CD4-positive, alpha-beta T cell treated with Interleukin-4 for 1 hour (primary cell): ENCODE measurements around the gene REEP1.
"Not testable (repeated sequence)": the region's sequence is repeated elsewhere in the genome, so short reads cannot be mapped to it uniquely, and the experiment has no call there.

Experiments
- DNase-seq, 2 donors: peaks; one replicate each; pipeline ENCODE4 v3.0.0-alpha.2; 2020 to 2022

REEP1 gene

DNA sequence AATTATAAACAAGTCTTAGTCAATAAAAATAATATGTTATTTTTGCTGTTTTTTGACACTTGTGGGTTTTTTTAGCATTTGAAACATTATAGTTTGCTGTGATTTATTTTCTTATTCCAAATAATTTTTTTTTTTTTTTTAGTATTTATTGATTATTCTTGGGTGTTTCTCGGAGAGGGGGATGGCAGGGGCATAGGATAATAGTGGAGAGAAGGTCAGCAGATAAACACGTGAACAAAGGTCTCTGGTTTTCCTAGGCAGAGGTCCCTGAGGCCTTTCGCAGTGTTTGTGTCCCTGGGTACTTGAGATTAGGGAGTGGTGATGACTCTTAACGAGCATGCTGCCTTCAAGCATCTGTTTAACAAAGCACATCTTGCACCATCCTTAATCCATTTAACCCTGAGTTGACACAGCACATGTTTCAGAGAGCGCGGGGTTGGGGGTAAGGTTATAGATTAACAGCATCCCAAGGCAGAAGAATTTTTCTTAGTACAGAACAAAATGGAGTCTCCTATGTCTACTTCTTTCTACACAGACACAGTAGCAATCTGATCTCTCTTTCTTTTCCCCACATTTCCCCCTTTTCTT, 8.5 kb upstream of the REEP1 start:
- not testable (repeated sequence) for DNase-seq

DNA sequence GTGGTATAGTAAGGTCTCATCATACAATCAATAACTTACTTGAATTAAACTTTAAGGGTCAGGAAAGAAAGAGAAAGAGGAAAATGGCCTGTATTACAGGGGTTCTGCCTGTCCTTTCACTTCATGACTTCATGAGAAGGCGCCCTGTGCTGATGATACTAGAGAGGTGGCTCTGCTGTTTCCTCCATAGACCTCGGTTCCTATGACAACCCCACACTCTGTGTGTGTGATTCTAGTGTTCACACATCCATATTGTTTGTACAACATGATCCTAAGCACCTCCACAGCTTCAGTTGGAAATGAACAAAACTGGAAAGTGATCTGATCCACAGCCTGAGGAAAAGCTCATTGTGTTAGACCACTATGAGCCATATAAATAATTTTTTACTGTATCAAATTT, 7.0 kb upstream of the REEP1 start:
- DNase-seq: no peak

DNA sequence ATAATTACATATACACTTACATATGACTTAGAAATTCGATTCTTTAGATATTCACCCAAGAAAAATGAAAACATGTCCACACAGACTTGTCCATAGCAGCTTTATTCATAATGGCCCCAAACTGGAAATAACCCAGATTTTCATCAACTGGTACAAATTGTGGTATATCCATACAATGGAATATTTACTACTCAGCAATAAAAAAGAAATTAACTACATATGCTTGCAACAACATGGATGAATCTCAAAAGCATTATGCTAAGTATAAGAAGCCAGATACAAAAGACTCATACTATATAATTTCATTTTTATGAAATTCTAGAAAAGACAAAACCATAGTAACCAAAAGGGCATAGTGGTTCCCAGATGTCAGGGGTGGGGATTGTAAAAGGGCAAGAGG, 5.1 kb upstream of the REEP1 start:
- DNase-seq: no peak

DNA sequence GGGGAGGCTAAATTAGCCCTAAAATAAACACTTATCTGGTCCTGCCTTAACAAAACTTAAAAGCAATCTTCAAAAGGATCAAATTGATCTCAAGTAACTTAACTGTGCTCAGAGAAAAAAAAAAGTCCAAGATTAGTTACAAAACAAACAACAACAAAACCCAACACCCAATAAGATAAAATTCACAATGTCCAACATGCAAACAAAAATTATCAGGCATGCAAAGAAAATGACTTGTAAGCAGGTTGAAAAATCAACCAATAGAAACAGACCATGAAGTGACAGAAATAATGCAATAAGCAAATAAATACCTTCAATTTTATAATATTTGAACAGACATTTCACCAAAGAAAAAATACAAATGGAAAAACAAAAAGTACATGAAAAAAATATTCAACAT, 4.0 kb upstream of the REEP1 start:
- no peak for DNase-seq

DNA sequence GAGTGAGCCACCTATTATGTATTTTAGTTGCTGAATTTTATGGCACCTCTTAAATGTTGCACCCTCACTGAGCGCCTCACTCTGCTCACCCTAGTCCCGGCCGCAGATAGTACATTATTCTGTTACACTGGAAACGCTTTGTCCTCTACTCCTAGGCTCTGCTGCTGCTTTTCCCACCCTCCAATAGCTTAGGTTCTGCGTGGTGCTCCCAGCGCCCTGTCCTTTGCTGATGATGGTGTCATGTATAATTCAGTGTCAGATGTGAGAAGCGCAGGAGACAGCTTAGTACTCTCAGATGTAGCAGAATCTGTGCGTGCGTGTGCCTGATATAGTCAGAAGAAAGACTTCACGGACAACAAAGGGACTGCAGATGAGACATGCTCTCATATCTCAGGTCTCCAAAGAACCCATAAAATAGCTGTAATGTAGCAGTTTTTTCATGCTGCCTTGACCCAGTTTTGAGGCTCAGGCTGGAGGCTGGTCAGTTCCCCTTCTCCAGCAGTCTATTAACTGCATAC, 1.4 kb upstream of the REEP1 start:
- no peak for DNase-seq

DNA sequence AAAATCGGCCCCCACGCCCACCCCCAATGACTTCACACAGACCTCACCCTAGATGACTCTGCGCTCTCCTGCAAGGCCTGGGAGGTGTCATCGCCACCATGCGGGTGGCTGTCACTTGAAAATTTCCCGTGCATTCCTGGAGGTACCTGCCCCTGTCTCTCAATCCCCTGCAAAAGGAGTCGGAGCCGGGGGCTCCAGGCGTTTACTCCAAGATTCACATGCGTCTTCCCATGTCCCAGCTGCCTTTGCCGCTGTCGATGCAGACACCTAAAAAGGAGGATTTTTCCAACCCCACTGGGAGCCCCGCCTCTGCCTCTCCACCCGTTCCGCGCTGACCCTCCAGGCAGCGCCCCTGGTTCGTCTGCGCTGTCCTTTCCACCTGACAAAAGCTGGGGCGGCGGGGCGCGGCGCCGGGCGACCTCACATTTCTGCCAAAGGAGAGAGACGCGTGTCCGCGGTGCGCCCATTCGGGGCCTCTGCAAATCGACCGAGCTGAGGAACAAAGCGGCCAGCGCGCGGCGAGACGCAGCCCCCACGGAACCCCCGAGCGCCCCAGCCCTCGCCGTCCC, 667 bp downstream of the REEP1 start:
- DNase-seq: no peak

DNA sequence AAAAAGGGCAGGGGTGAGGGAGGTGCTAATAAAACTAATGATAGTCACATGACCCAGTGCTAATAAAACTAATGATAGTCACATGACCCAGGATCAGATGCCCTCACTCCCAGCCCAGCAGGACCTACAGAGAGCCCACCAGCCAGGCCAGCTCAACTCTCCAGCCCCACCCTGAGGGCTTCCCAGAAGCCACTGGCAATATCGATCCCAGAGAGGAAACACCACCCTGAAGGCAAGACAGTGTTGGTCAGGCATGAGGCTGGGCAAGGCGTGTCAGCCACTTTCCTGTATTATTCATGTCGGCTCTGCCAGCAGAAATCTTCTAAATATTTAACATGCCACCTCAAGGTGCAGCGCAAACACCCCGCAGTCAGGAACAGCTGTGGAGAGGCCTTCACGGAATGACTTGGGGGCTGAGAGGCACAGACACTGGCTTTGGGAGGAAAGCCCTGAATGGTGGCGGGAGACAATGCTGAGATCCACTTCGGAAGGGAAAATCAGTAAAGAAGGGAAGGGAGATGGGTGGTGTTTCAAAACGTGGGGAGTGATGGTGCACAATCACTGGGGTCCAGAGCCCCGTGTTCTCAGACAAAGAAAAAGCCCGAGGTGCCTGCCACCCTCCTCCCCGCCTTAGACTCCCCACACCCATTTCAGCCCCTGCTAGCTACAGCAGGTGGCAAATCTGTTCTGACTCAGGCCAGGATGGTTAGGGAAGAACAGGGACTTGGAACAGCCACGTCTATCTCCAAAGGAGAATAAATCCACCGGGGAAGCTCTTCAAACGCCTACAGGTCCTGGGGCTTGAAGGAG, 1.4 kb downstream of the REEP1 start:
- DNase-seq: no peak

DNA sequence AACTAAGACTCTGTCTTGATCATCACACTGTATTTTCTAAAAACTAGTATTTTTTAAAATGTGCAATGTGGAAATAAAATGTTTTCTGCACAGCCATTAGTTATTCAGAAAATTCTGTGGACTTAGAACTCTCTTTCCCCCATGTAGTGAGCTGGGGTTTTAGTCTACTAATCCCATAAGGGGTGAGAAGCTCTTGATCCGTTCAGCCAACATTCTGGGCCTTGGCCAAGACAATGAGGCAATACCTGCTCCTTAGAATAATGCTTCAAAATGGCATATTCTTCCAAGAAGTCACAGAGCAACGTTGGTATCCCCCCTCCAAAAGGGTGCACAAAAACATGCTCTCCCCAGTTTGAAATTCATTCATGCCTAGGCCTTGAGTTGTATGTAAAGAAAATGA, 4.0 kb downstream of the REEP1 start:
- DNase-seq: no peak

DNA sequence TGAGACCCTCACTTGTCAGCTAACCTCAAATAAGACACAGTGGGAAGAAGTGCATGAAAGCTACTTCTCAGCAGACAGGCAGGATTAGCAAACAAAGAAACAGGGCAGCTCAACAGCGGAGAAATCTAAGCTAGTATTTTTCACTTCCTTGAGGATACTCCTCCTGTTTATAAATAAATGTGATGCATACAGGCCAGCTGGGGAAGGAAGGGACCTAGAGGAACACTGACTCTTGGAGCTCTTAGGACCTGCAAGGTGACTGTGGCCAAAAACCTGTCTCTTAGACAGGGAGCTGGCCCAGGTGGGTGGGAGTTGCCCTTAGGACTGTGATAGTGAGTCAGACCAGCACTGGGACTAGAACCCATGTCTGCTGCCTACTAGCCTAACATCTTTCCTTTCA, 4.8 kb downstream of the REEP1 start:
- DNase-seq: no peak

DNA sequence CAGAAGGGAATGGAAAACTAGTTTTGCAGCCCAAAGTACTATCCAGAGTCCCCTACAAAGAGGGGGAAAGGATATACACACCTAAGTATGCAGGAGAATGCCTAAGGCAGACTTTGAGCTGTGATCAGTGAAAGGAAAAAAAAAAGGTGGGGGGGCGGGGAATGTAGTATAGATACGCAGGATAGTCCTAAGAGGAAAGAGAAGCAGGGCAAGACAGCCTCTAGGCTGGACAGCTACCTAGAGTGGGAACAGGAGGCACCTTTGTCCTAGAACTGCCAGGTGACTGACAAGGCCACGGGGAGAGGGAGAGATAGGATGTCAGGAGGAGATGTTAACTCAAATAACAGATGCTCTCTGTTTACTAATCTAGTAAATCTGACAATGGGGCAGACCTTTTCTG, 6.0 kb downstream of the REEP1 start:
- DNase-seq: no peak

DNA sequence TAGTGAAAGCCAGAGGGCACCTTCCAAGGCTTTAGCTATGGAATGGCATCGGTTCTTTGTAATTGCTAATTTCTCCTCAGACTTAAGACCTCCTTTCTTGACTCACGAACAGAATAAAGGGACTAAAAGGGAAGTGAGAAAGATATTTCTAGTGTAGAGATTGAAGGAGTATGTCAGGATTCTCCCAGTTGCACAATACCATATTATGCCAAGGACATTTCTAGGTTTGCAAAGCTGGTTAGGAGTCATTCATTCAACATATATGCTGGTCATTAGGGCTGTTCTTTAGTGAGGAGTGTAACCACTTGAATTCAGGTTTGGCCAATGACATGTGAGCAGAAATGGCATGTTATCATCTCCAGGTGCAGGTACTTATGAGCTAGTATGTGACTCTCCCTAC, 7.4 kb downstream of the REEP1 start:
- DNase-seq: no peak

DNA sequence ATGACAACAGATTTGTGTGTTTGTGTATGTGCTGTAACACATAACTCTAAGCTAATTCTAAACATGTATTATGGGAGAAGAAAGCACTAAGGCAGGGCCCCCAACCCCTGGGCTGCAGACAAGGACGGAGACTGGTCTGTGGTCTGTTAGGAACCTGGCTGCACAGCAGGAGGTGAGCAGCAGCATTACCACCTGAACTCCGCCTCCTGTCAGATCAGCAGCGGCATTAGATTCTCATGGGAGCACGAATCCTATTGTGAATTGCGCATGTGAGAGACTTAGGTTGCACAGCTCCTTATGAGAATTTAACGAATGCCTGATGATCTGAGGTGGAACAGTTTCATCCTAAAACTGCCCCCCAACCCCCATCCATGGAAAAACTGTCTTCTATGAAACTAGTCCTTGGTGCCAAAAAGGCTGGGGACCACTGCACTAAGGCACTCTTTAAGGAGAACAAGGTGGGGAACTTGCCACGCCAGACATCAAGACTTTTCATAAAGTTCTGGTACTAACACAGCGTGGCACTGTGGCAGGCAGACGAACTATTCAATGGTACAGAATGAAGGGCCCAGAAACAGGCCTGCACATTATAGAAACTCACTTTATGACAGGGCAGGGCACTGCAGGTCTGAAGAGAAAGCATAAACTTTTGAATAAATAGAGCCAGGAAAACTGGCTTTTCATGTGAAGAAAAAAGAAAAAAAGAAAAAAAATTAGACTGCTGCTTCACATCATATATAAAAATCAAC, 14.0 kb downstream of the REEP1 start:
- DNase-seq: no peak

DNA sequence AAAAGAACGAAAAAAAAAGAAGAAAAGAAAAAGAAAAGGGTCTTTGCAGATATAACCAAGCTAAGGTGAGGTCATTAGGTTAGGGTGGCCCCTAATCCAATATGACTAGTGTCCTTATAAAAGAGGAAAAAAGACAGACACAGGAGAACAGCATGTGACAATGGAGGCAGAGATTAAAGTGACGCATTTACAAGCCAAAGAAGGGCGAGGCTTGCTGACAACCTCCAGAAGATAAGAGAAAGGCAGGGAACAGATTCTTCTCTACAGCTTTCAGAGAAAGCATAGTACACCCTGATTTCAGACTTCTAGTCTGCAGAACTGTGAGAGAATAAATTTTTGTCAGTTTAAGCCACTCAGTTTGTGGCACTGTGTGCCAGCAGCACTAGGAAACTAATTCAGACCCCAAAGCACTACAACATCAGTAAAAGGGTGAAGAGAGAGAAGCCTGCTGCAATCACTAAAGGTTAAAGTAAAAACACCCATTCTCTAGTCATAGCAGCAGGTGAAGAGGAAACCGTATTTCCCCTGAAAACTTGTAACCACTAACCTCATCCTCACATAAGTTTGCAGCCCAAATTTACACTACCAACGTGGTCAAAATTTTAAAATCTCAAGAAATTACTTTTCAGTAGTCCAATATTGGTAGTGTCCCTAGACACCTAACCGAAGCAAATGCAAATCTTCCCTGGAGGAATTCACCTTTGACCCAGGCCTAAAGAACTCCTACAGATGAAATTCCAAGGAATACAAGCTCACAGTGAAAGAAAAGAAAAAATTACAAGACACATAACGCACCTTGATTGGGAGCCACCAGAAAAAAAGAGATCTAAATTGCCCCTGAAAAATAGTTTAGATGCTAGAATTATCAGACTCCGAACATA, 17.5 kb downstream of the REEP1 start:
- no peak for DNase-seq

DNA sequence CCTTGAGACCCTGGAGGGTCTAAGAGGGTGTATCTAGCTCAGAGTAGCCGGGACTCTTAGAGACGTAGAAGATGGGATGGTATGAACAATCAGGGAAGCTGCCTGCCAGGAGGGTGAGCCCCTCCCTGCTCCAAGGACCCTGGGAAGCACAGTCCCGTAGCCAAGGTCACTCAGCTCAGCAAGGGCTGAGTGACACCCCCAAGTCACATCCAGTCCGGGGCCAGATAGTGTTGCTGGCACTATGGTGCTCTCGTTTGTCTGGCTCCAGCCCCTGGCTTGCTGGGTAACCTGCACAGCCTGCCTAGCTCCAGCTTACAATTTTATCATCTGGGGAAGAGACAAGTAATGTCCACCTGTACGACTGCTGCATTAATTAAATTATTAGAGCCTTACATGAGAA, 22.3 kb downstream of the REEP1 start:
- DNase-seq: no peak

DNA sequence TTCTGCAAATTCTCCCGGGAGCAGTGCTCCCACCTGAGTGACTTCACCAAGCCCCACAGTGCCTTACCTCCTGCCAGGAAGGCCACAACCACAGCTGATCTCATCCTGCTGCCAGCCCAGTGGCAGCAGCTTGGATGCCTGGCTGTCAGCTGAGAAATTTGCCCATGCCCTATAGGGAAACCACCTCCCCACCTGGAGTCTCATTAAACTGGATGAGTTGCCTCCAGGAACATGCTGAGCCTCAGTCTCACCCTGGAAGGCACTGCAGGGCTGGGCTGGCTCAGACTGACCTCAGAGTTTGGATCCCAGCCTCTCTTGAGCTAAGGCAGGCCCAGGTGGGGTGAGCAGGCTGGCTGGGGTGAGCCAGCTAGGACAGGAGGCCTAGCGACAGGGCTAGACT, 23.3 kb downstream of the REEP1 start:
- DNase-seq: no peak

DNA sequence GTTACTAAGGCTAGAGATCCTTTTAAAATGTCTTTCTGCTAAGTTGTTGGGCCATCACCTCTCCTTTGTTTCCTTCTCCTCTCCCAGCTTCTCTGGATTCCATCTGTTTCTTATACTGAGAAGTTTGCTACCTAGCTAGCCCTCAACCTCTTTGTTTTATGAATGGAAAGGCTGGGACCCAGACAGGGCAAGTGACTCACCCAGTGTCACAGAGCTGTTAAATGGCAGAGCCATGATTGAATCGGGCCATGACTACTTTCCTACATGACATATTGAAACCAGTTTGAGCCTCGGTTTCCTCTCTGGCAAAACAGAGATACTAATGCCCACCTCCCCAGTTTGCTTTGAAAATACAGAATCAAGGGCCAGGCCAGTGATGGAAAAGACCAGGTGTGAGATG, 24.1 kb downstream of the REEP1 start:
- no peak for DNase-seq

DNA sequence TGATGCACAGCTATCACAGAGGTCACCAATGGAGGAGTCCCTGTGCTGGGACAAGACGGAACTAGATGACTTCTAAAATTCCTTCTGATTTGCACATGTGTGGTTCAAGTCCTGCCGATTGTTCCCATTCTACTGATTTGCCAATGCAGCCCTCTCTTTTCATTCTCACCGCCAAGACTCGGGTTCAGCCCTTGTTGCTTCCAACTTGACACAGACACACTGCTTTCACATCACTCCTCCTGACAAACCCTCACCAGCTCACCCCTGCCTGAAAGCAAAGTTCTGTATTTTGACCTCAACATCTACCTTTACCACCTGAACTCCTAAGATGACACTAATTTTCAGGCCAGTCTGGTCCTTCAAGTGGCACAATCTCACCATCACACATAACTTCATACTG, 25.5 kb downstream of the REEP1 start:
- no peak for DNase-seq

DNA sequence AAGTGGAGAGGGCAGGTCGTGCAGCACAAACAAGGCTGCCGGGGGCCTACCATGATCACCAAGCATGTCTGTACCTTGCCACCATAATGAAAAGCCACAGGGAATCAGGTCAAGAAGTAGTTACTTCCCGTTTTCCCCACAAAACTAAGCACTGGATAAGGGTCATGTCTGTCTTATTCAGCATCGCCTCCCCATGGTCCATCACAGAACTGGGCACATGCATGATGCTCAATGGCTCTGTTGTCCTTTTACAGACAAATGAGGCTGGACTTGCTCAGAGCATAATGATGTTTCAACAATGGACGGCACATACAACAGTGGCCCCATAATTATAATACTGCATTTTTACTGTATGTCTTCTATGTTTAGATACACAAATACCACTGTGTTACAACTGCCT, 27.5 kb downstream of the REEP1 start:
- DNase-seq: no peak

DNA sequence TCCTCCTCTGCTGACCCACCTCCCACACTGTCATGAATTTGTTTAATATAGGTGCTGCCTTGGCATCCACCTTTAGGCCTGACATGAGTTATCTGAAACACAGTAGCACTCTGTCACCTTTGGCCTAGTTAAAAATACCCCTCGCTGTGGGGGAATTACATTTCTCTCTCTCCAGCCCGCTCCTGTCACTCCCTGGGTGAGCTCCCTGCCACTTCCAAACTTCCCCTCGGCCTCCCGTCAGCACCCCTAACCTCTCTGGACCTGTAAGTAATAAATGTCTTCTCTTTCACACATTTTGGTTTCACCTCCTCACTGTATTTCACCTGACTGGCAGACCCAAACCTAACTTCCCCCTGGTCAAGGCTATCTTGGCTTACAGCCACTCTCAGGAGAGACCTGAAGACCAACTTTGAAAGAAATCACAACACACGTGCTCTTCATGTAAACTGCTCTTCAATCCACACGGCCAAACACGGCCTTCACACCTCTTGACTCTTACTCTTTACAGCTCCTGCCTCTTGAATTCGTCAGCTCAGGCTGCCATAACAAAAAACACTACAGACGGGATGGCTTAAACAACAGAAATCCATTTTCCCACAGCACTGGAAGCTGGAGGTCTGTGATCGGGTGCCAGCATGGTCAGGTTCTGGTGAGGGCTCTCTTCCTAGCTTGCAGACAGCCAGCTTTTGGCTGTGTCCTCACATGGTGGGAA, 28.3 kb downstream of the REEP1 start:
- DNase-seq: no peak

DNA sequence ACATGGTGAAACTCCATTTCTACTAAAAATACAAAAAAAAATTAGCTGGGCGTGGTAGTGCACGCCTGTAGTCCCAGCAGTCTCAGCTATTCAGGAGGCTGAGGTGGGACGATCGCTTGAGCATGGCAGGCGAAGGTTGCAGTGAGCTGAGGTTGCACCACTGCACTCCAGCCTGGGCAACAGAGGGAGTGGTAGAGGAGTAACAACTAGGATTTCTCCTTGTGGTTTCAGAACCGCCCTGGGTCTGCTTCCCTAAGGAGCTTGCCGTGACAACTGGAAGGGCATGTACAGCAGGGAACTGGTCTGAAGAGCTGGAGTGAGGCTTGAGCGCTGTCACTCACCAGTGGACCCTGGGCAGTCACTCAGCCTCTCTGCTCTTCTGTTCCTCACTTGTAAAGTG, 29.1 kb downstream of the REEP1 start:
- no peak for DNase-seq

DNA sequence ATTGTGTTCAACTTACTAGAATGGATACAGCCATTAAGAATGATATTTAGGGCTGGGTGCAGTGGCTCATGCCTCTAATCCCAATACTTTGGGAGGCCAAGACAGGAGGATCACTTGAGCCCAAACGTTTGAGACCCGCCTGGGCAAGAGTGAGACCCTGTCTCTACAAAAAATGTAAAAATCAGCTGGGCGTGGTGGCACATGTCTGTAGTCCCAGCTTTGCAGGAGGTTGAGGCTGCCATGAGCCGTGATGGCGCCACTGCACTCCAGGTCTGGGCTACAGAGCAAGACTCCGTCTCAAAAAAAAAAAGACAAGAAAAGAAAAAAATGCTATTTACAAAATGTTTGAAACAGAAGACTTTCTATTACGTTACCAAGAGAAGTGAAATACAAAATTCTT, 30.0 kb downstream of the REEP1 start:
- no peak for DNase-seq

DNA sequence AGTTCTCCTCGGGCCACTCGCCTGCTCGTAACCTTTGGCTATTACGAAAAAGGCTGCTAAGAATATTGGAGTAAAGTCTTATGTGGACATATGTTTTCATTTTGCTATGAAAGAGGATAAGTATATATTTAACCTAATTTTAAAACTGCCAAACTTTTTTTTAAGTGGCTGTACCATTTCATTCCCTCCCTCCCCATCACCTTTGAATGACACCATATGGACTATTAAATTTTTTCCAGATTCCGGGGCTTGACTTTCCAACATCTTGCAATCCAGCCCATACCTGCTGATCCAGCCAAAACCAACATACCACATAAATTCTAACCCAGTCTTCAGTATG, 31.5 kb downstream of the REEP1 start:
- DNase-seq: no peak
